22Rv1 (cell line): ENCODE data around the gene AKR1E2.

Source experiments
- ZFX ChIP-seq: fragments of 450-650 bp; IDR thresholded peaks from 2 replicates; pipeline ENCODE4 v1.6.1; 2017; ENCODE audit warnings: antibody characterized with exemption, borderline replicate concordance
- TF ChIP-seq, protein P1 (sequence below): fragments of 450-650 bp; IDR thresholded peaks from 2 replicates; pipeline ENCODE4 v1.5.1; 2017; ENCODE audit warnings: mild to moderate bottlenecking

DNA sequence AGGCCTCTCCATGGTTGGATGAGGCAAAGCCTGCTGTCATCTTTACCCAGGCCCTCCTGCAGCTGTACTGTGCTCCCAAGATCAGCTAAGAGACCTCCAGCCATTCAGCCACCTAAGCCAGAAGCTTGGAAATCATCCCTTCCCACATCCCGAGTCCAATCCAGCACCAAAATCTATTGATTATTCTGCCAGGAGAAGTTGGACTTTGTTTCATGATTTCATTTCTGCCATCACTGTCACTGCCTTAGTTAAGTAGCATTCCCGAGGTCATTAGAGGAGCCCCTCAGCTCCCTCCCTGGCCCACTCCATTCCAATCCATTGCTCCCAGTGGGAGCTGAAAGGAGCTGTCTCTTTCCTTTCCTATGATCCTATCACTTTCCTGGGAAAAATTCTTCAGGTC, 14.1 kb downstream of the AKR1E2 start:
- TF ChIP-seq, protein P1, sequence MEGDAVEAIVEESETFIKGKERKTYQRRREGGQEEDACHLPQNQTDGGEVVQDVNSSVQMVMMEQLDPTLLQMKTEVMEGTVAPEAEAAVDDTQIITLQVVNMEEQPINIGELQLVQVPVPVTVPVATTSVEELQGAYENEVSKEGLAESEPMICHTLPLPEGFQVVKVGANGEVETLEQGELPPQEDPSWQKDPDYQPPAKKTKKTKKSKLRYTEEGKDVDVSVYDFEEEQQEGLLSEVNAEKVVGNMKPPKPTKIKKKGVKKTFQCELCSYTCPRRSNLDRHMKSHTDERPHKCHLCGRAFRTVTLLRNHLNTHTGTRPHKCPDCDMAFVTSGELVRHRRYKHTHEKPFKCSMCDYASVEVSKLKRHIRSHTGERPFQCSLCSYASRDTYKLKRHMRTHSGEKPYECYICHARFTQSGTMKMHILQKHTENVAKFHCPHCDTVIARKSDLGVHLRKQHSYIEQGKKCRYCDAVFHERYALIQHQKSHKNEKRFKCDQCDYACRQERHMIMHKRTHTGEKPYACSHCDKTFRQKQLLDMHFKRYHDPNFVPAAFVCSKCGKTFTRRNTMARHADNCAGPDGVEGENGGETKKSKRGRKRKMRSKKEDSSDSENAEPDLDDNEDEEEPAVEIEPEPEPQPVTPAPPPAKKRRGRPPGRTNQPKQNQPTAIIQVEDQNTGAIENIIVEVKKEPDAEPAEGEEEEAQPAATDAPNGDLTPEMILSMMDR, result no peak
- TF ChIP-seq ZFX, result no peak
